Stimulated activated CD4-positive, alpha-beta T cell treated with anti-CD3 and anti-CD28 coated beads, Interleukin-12 subunit alpha, Interleukin-12 subunit beta, amount 100 ng/mL, for 4 hours (primary cell): ENCODE results near the gene EDAR.

Source experiments
- DNase-seq: peaks from one replicate; pipeline ENCODE4 v3.0.0-alpha.2; 2020

Gene EDAR

GRCh38 chr2:108988796-108989713, at the start of gene EDAR:
Gene EDAR, minus strand, starts transcription at chr2:108989220. Its CDS starts 58,206 bp downstream, at chr2:108931014.
- peak; percentile 50 for DNase-seq

GRCh38 chr2:109033171-109033570, 44.2 kb upstream of the EDAR start:
- DNase-seq = no peak

GRCh38 chr2:109032229-109032820, 43.3 kb upstream of the EDAR start:
- DNase-seq = no peak

GRCh38 chr2:109031476-109032228, 42.6 kb upstream of the EDAR start:
- peak; percentile 42 for DNase-seq

GRCh38 chr2:109030870-109031475, 42.0 kb upstream of the EDAR start:
- DNase-seq = peak; percentile 8

GRCh38 chr2:109029490-109030201, 40.6 kb upstream of the EDAR start:
- DNase-seq = no peak

GRCh38 chr2:109028738-109029489, 39.9 kb upstream of the EDAR start:
- no peak for DNase-seq

GRCh38 chr2:109028277-109028676, 39.3 kb upstream of the EDAR start:
- no peak for DNase-seq

- DNase-seq = no peak
Measured at GRCh38 chr2:109027702-109028101, 38.7 kb upstream of the EDAR start.

- no peak for DNase-seq
Measured at GRCh38 chr2:109024477-109024876, 35.5 kb upstream of the EDAR start.

- no peak for DNase-seq
Measured at GRCh38 chr2:109021895-109022300, 32.9 kb upstream of the EDAR start.

GRCh38 chr2:109020217-109020637, 31.2 kb upstream of the EDAR start:
- no peak for DNase-seq

- DNase-seq = no peak
Measured at GRCh38 chr2:109018452-109018851, 29.4 kb upstream of the EDAR start.

GRCh38 chr2:109017017-109017416, 28.0 kb upstream of the EDAR start:
- no peak for DNase-seq

- DNase-seq = no peak
Measured at GRCh38 chr2:109016376-109016775, 27.4 kb upstream of the EDAR start.

GRCh38 chr2:109014476-109014875, 25.5 kb upstream of the EDAR start:
- no peak for DNase-seq

GRCh38 chr2:109013051-109013450, 24.0 kb upstream of the EDAR start:
- no peak for DNase-seq

GRCh38 chr2:109009920-109010610, 21.0 kb upstream of the EDAR start:
- no peak for DNase-seq

- DNase-seq = no peak
Measured at GRCh38 chr2:109006971-109007370, 18.0 kb upstream of the EDAR start.

- DNase-seq = no peak
Measured at GRCh38 chr2:109005686-109006204, 16.7 kb upstream of the EDAR start.

- DNase-seq = no peak
Measured at GRCh38 chr2:109001201-109001600, 12.2 kb upstream of the EDAR start.
